Loucy (cell line): ENCODE results near the gene SELENOH.

ENCODE experiments used
- EZH2phosphoT487 ChIP-seq: fragments of 200-600 bp; IDR thresholded peaks from 2 replicates; pipeline ENCODE4 v1.6.1; 2018; ENCODE audit warnings: antibody characterized with exemption, mild to moderate bottlenecking, moderate library complexity, borderline replicate concordance
- TF ChIP-seq, protein P1 (sequence below): fragments of 200-600 bp; sonication (generic); conservative IDR thresholded peaks from 2 replicates; pipeline ENCODE4 v1.5.1; 2014; ENCODE audit warnings: mild to moderate bottlenecking, antibody characterized with exemption, low read length

- TF ChIP-seq, protein P1, sequence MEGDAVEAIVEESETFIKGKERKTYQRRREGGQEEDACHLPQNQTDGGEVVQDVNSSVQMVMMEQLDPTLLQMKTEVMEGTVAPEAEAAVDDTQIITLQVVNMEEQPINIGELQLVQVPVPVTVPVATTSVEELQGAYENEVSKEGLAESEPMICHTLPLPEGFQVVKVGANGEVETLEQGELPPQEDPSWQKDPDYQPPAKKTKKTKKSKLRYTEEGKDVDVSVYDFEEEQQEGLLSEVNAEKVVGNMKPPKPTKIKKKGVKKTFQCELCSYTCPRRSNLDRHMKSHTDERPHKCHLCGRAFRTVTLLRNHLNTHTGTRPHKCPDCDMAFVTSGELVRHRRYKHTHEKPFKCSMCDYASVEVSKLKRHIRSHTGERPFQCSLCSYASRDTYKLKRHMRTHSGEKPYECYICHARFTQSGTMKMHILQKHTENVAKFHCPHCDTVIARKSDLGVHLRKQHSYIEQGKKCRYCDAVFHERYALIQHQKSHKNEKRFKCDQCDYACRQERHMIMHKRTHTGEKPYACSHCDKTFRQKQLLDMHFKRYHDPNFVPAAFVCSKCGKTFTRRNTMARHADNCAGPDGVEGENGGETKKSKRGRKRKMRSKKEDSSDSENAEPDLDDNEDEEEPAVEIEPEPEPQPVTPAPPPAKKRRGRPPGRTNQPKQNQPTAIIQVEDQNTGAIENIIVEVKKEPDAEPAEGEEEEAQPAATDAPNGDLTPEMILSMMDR: no peak
- no peak for TF ChIP-seq EZH2phosphoT487
Measured at GRCh38 chr11:57741132-57742086, at the start of gene SELENOH.
